Measurements from ENCODE around the gene LSM10. TPM values are rescaled to one million over a fixed set of nuclear protein-coding genes. Genes with fewer than 3 reads are reported as not detected.

The LSM10 gene
- total RNA-seq (2022; extraction: Qiagen RNA extraction; ENCODE audit: low read depth), result 30.6 to 46.9 TPM (median 45.1 TPM) in 5 replicates

DNA sequence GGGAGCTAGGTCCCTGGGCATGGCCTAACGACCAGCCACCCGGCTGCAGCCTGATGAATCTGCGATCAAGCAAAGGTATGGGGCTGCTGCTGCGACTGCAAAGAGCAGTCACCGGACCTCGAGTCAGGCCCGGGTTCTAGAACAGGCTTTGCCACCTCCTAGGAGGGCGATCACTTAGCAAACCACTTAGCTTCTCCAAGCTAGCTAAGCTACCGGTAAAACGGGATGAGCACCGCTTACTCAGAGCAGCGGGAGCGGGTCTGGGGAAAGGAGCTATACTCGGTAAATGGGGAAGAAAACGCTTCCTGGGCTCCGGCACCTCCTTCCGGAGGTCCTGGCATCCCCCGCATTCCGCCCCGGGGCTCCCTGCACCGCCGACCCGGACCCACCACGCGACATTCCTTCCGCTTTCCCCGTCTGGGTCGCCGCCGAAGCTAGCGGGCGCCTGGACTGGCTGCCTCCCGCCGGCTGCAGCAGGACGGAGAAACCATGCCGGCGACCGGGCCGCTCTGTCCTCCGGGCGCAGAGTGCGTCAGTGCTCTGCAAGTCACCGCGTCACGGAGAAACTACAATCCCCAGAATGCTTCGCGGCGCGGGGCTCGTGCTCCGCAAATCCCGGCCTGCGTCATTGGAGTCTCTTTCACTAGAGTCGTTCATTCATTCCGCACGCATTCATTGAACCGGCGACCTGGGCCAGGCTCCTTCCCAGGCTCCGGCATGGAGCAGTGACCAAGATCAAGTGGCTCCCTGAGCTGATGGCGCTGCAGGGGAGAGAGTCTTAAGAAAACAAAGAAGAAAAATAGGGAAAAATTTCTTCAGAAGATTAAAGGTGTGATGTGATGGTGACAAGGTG lies at the start of gene LSM10:
LSM10 (minus strand) TSS at position 531 of the 853 bp plus-strand sequence. CDS start 3,779 bp downstream, outside the sequence.

DNA sequence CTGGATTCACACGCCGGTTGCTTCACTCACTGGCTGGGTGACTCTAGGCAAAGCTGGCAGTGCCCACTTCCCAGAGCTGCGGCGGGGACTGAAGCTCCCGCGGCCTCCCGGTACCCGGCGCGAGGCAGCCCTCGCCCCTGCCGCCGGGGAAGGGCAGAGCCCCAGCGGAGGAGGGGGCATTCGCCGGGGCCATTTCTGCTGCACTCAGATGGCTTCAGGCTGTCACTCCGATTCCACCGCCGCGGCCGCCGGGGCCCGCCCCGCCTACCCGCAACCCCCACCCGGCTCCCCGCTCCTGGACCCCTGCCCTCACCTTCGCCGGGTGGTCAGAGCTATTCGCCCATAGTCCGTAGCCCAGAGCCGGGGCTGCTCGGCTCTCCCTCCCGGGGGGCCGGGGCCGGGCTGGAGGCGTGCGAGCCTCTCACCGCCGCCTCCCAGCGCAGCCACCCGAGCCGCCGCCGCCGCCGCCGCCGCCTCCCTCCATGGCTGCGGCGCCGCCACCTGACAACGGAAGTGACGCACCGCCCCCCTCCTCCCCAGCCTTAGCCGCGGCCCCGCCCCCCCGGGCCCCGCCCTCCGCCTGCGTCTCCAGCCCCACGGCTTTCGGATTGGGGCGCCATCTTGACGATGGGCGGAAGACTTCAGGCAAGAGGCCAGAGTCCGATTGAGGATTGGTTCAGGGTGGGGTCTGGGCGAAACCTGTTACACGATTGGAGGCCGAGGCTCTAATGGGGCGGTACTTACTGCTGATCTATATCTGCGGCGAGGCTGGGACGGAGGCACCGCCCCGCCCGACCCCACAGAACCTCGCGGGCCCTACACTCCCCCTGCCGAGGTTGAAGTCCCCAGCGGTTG lies 12.1 kb downstream of the LSM10 start, which contains the start of gene STK40:
STK40 (minus strand) TSS at position 515 of the 855 bp plus-strand sequence. CDS start 24,592 bp downstream, outside the sequence.

Other genes starting within 250 kb of the LSM10 start
- 62.4 to 92.6 TPM (median 81.1 TPM) in 5 replicates for gene TRAPPC3, start 248.4 kb downstream of the LSM10 start, total RNA-seq (2022; extraction: Qiagen RNA extraction; ENCODE audit: low read depth)
- 132 to 179 TPM (median 162 TPM) in 5 replicates for gene MAP7D1, start 241.7 kb downstream of the LSM10 start, total RNA-seq (2022; extraction: Qiagen RNA extraction; ENCODE audit: low read depth)
- gene THRAP3, start 173.5 kb downstream of the LSM10 start, total RNA-seq (2022; extraction: Qiagen RNA extraction; ENCODE audit: low read depth), result 60.8 to 76.1 TPM (median 70.3 TPM) in 5 replicates
- 1.2 to 2.8 TPM (median 2.1 TPM) in 5 replicates for gene SH3D21, start 91.5 kb downstream of the LSM10 start, total RNA-seq (2022; extraction: Qiagen RNA extraction; ENCODE audit: low read depth)
- 6.7 to 27.6 TPM (median 24.8 TPM) in 5 replicates for gene EVA1B, start 74.3 kb downstream of the LSM10 start, total RNA-seq (2022; extraction: Qiagen RNA extraction; ENCODE audit: low read depth)
- 6.9 to 12.5 TPM (median 10.5 TPM) in 5 replicates for gene STK40, start 12.0 kb downstream of the LSM10 start, total RNA-seq (2022; extraction: Qiagen RNA extraction; ENCODE audit: low read depth)
- gene OSCP1, start 52.5 kb upstream of the LSM10 start, total RNA-seq (2022; extraction: Qiagen RNA extraction; ENCODE audit: low read depth), result 4.4 to 6.1 TPM (median 5.4 TPM) in 5 replicates
- gene MRPS15, start 66.5 kb upstream of the LSM10 start, total RNA-seq (2022; extraction: Qiagen RNA extraction; ENCODE audit: low read depth), result 79.5 to 99.0 TPM (median 80.9 TPM) in 5 replicates
- gene CSF3R, start 85.0 kb upstream of the LSM10 start, total RNA-seq (2022; extraction: Qiagen RNA extraction; ENCODE audit: low read depth), result not detected in 5 replicates